A549 treated with RU486 at 1 μM for 4 hours (cell line): Measurements from ENCODE around the gene SLC24A5. TPM values are rescaled to one million over a fixed set of nuclear protein-coding genes. Genes with fewer than 3 reads are reported as not detected.

Experiments used
- total RNA-seq: library from RNA; stranded (reverse); fragments of 200-300 nt; extraction: Qiagen RNA extraction; gene quantifications from 5 replicates; pipeline ENCODE4 v1.2.3, GENCODE V29; 2022; ENCODE audit warnings: low read depth

The SLC24A5 gene
- total RNA-seq: not detected in 5 replicates

DNA sequence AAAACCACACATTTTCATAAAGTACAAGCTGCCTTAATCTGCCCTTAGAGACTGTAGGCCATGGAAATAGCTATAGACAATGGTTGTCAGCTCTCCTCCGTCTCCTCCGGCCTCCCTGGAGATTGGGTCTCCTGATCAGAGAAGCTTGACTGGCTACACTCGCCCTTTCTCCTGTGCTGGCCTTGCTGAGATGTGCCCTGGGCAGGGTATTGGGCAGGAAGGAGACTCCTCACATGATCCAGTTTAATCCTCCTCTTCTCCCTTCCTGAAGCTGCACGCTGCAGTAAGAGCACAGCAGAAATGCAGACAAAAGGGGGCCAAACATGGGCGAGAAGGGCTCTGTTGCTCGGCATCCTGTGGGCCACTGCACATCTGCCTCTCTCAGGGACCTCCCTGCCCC lies at the start of gene SLC24A5:
SLC24A5 (plus strand) TSS at position 246 of the 400 bp plus-strand sequence; CDS start at position 301, 55 bp downstream.

DNA sequence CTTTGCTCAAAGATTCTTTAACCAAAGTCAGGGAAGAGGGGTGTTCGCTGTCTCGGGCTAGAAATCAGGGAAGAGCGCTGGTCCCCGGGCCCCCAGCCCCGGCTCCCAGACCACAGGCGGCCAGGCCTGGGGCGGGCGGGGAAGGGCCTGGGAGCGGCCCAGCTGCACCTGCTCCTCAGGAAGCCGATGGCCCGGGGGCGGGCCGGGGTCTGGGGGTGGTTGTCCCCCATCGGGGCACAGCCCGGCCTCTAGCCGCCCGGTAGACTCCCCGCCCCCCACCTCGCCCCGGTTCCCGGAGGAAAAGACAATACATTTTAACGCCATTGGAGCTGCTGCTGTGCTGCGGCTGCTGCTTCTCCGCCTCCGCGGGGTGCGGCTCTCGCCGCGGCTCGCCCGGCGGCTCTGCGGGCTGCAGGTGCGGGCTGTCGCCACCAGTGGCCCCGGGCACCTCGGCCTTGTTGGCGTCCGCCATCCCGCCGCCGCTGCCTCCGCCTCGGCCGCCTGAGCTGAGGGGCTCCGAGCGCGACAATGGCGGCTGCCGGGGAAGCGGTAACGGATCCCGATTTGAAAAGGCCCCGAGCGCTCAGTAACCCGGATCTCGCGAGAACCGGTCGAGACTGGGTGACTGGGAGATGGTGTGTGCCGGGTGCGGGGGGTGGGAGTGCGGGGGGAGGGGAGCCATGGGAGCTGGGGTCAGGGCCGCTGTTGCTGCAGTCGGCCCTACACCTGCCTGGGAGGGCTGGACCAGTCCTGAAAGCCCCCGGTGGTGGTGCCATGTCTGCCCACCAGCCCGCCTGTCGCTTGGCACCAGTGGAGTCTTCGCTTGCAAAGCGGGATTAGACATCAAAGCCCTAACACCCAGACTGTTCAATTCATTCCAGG lies 57.2 kb downstream of the SLC24A5 start, which contains the start of gene MYEF2:
MYEF2 (minus strand) TSS at position 530 of the 882 bp plus-strand sequence; CDS start at position 472, 58 bp downstream.

DNA sequence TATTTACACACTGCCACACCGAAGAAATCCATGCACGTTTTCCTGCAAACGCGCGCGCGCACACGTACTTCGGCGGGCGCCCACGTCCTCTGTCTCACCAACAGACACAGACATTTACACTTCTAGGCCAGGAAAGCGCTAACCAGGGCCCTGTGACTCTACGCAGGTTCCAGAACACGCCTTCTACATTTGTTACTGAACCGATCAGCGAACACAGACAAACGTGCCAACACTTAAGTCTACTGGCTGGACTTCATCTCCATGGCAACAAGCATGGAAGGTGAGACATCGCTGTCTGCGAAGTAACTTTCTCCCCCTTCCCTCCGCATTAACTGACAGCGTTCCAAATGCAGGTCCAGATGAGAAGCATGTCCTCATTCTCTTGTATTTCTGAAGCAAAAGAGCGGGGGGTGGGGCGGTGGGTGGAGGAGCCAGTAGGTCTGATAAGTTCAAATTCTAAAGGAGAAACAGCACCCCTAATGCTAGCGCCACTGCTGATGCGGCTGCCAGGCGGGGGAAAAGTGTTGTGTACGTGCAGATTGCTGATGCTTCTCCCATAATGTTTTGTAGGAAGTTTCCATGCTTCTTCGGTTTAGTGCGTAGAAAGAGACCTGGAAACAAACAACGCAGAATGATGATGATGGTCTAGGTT lies 70.9 kb downstream of the SLC24A5 start, which contains the start of gene CTXN2:
CTXN2 (plus strand) TSS at position 92 of the 652 bp plus-strand sequence. CDS start 9,636 bp downstream, outside the sequence.

Other genes with a start within 250 kb of the SLC24A5 start
- 13.4 to 20.9 TPM (median 17.7 TPM) in 5 replicates for gene MYEF2, start 57.3 kb downstream of the SLC24A5 start, total RNA-seq
- gene CTXN2, start 70.7 kb downstream of the SLC24A5 start, total RNA-seq: 0.02 TPM in 1 of 5 replicates, not detected in the others
- not detected in 5 replicates for gene SLC12A1, start 85.3 kb downstream of the SLC24A5 start, total RNA-seq
- 98.5 to 128 TPM (median 110 TPM) in 5 replicates for gene DUT, start 210.4 kb downstream of the SLC24A5 start, total RNA-seq